GM23338 (cell line): Measurements from ENCODE around the gene CENPO. TPM values are rescaled to one million over a fixed set of nuclear protein-coding genes. Genes with fewer than 3 reads are reported as not detected.

Experiments
- ATAC-seq: fragments of 200-7000 bp; cut with Tn5 transposase; 3 replicates; pipeline ENCODE4 v1.9.1; 2020
- DNase-seq: peaks from one replicate; pipeline ENCODE4 v3.0.0-alpha.2; 2015; ENCODE audit warnings: low spot score
- H2AFZ ChIP-seq: fragments of 200-600 bp; sonication (generic); 2 replicates; pipeline ENCODE4 v1.8.0; 2016; ENCODE audit warnings: antibody characterized with exemption, mild to moderate bottlenecking, moderate library complexity
- H3F3A ChIP-seq: fragments of 200-600 bp; sonication (generic); replicated peaks from 2 replicates; pipeline ENCODE4 v1.8.0; 2017; ENCODE audit warnings: antibody characterized with exemption, mixed run types, low read depth
- H3K27ac ChIP-seq: fragments of 200-600 bp; sonication (generic); 2 replicates; pipeline ENCODE4 v1.6.1; 2016; ENCODE audit warnings: low read depth
- H3K27me3 ChIP-seq: fragments of 200-600 bp; sonication (generic); 2 replicates; pipeline ENCODE4 v1.8.0; 2016; ENCODE audit warnings: mild to moderate bottlenecking, mixed run types, moderate library complexity; ENCODE audit not compliant: insufficient read depth
- H3K36me3 ChIP-seq: fragments of 200-600 bp; sonication (generic); 2 replicates; pipeline ENCODE4 v1.8.0; 2016; ENCODE audit warnings: mild to moderate bottlenecking; ENCODE audit not compliant: insufficient read depth
- H3K4me1 ChIP-seq: fragments of 200-600 bp; sonication (generic); 2 replicates; pipeline ENCODE4 v1.8.0; 2016; ENCODE audit warnings: mild to moderate bottlenecking, moderate library complexity; ENCODE audit not compliant: insufficient read depth
- H3K4me2 ChIP-seq: fragments of 200-600 bp; sonication (generic); 2 replicates; pipeline ENCODE4 v1.7.1; 2017; ENCODE audit warnings: mixed run types
- H3K4me3 ChIP-seq: fragments of 200-600 bp; sonication (generic); 2 replicates; pipeline ENCODE4 v1.6.1; 2016; ENCODE audit warnings: mixed run types
- H3K79me2 ChIP-seq: fragments of 200-600 bp; sonication (generic); replicated peaks from 2 replicates; pipeline ENCODE4 v1.8.0; 2017; ENCODE audit warnings: mild to moderate bottlenecking; ENCODE audit not compliant: insufficient read depth
- H3K9me2 ChIP-seq: fragments of 200-600 bp; sonication (generic); 2 replicates; pipeline ENCODE4 v1.8.0; 2017; ENCODE audit not compliant: insufficient read depth
- H4K20me1 ChIP-seq: fragments of 200-600 bp; sonication (generic); replicated peaks from 2 replicates; pipeline ENCODE4 v1.8.0; 2017; ENCODE audit warnings: mild to moderate bottlenecking; ENCODE audit not compliant: insufficient read depth
- H3K27ac Mint-ChIP-seq: 2 replicates; pipeline ENCODE4 v1.8.0; 2020; ENCODE audit warnings: inconsistent platforms, mild to moderate bottlenecking, moderate library complexity, mixed read lengths
- H3K27me3 Mint-ChIP-seq: 3 replicates; pipeline ENCODE4 v1.8.0; 2022; ENCODE audit warnings: low read depth, mild to moderate bottlenecking, moderate library complexity, mixed read lengths, inconsistent platforms; ENCODE audit not compliant: insufficient read depth, poor library complexity
- H3K36me3 Mint-ChIP-seq: 3 replicates; pipeline ENCODE4 v1.8.0; 2021; ENCODE audit warnings: low read depth, mild to moderate bottlenecking, inconsistent platforms, moderate library complexity, mixed read lengths
- H3K4me1 Mint-ChIP-seq: 3 replicates; pipeline ENCODE4 v1.8.0; 2020; ENCODE audit warnings: mild to moderate bottlenecking, inconsistent platforms, mixed read lengths
- H3K4me3 Mint-ChIP-seq: 3 replicates; pipeline ENCODE4 v1.8.0; 2021; ENCODE audit warnings: moderate library complexity, mild to moderate bottlenecking, inconsistent platforms, mixed read lengths
- H3K9me3 Mint-ChIP-seq: 3 replicates; pipeline ENCODE4 v1.8.0; 2020; ENCODE audit warnings: moderate library complexity, mild to moderate bottlenecking, inconsistent platforms, mixed read lengths
- CREB1 ChIP-seq: fragments of 250-450 bp; sonication (Bioruptor Pico); IDR thresholded peaks from 2 replicates; pipeline ENCODE4 v1.5.0; 2020; ENCODE audit warnings: low read depth, mild to moderate bottlenecking, moderate library complexity
- CTCF ChIP-seq, 2 experiments: fragments of 200-600 bp in 1 of 2; sonication (generic) in 1 of 2; conservative IDR thresholded peaks; 2 replicates each; pipeline versions ENCODE4 v1.5.1 to v1.6.1; 2016 to 2017; ENCODE audit warnings: antibody characterized with exemption in 2 of 2, low read depth in 2 of 2, mild to moderate bottlenecking in 2 of 2, moderate library complexity in 1 of 2
- ETS1 ChIP-seq: IDR thresholded peaks from 2 replicates; pipeline ENCODE4 v1.6.1; 2016; ENCODE audit warnings: antibody characterized with exemption
- EZH2 ChIP-seq: fragments of 200-600 bp; sonication (generic); IDR thresholded peaks from one replicate; pipeline ENCODE4 v1.8.0; 2017; ENCODE audit warnings: antibody characterized with exemption, mild to moderate bottlenecking, low read depth; ENCODE audit not compliant: unreplicated experiment
- EZH2phosphoT487 ChIP-seq: fragments of 200-600 bp; sonication (generic); IDR thresholded peaks from one replicate; pipeline ENCODE4 v1.8.1; 2018; ENCODE audit warnings: antibody characterized with exemption; ENCODE audit not compliant: unreplicated experiment
- JUNB ChIP-seq: IDR thresholded peaks from one replicate; pipeline ENCODE4 v1.6.1; 2016; ENCODE audit warnings: antibody characterized with exemption; ENCODE audit not compliant: unreplicated experiment
- NANOG ChIP-seq: IDR thresholded peaks from 2 replicates; pipeline ENCODE4 v1.6.1; 2016; ENCODE audit warnings: antibody characterized with exemption, borderline replicate concordance
- POLR2AphosphoS5 ChIP-seq: IDR thresholded peaks from 2 replicates; pipeline ENCODE4 v1.6.1; 2016; ENCODE audit warnings: antibody characterized with exemption, low read depth
- REST ChIP-seq: IDR thresholded peaks from one replicate; pipeline ENCODE4 v1.6.1; 2018; ENCODE audit warnings: antibody characterized with exemption; ENCODE audit not compliant: unreplicated experiment
- STAT1 ChIP-seq: IDR thresholded peaks from one replicate; pipeline ENCODE4 v1.6.1; 2016; ENCODE audit warnings: antibody characterized with exemption; ENCODE audit not compliant: unreplicated experiment
- ZNF114 ChIP-seq: fragments of 250-450 bp; sonication (Bioruptor Pico); IDR thresholded peaks from 2 replicates; pipeline ENCODE4 v1.5.0; 2020; ENCODE audit warnings: mild to moderate bottlenecking, moderate library complexity
- ZNF331 ChIP-seq: fragments of 250-450 bp; sonication (Bioruptor Pico); IDR thresholded peaks from 2 replicates; pipeline ENCODE4 v1.5.0; 2020; ENCODE audit warnings: low read depth, mild to moderate bottlenecking, moderate library complexity
- ZNF462 ChIP-seq: fragments of 250-450 bp; sonication (Bioruptor Pico); IDR thresholded peaks from 2 replicates; pipeline ENCODE4 v1.5.0; 2020; ENCODE audit warnings: mild to moderate bottlenecking, moderate library complexity
- polyA plus RNA-seq: library from polyadenylated mRNA; unstranded; fragments of >200 nt; fragmentation: Nextera tagmentation; extraction: Ambion mirVana; gene quantifications from 2 replicates; pipeline ENCODE4 v1.2.1, GENCODE V29; 2016
- total RNA-seq: library from RNA; depleted of rRNA; stranded (reverse); fragments of >200 nt; shearing (Covaris generic); gene quantifications from 2 replicates; pipeline ENCODE4 v1.2.3, GENCODE V29; 2014

CENPO gene
- total and polyA plus RNA-seq, 2 experiments from 2014 or later, result 27.0 to 44.7 TPM

- no peaks in the 10 kb centered on the region for H3K9me2 ChIP-seq
- H3K4me1 ChIP-seq, result no peaks in the 10 kb centered on the region
- no peaks in the 10 kb centered on the region for H3K27me3 Mint-ChIP-seq
- H3K36me3 Mint-ChIP-seq, result no peaks in the 10 kb centered on the region
- no peaks in the 10 kb centered on the region for H3K9me3 Mint-ChIP-seq
- no peak overlapping the region for H3K27ac ChIP-seq
- TF ChIP-seq POLR2AphosphoS5, result no peak
- TF ChIP-seq JUNB, result no peak
- TF ChIP-seq ZNF114 (CRISPR knock-in tag), result no peak
- TF ChIP-seq STAT1, result no peak
- no peak for TF ChIP-seq EZH2phosphoT487
- TF ChIP-seq REST, result no peak
- TF ChIP-seq CTCF (conservative IDR thresholded peaks at IDR 0.05; ENCODE audit: low read depth in 2 of 2), result no peak
- no peak for TF ChIP-seq ZNF331 (CRISPR knock-in tag)
- TF ChIP-seq NANOG, result no peak
- TF ChIP-seq EZH2, result no peak
- TF ChIP-seq ZNF462 (CRISPR knock-in tag), result no peak
- no peak for TF ChIP-seq CREB1 (CRISPR knock-in tag)
- no peak for TF ChIP-seq ETS1
- H3K79me2 ChIP-seq, result no peaks in the 10 kb centered on the region
- no peak overlapping the region for H3K4me3 Mint-ChIP-seq
- H3K4me3 ChIP-seq, result no peak overlapping the region
- no peaks in the 10 kb centered on the region for H3F3A ChIP-seq
- DNase-seq (no peak), ATAC-seq (no peak)
- no peaks in the 10 kb centered on the region for H3K36me3 ChIP-seq
- H3K27me3 ChIP-seq, result no peaks in the 10 kb centered on the region
- H2AFZ ChIP-seq, result no peak overlapping the region
- peaks cover 6% of the 10 kb centered on the region for H3K4me1 Mint-ChIP-seq
- H3K27ac Mint-ChIP-seq, result no peak overlapping the region
- no peaks in the 10 kb centered on the region for H4K20me1 ChIP-seq
- no peak overlapping the region for H3K4me2 ChIP-seq
Observed at GRCh38 chr2:24745825-24746224, 47.4 kb upstream of the CENPO start.
